HCT116 (cell line): ENCODE measurements around the gene TOP1. TPM values are rescaled to one million over a fixed set of nuclear protein-coding genes. Genes with fewer than 3 reads are reported as not detected.

Source experiments
- ATAC-seq: fragments of 200-7000 bp; cut with Tn5 transposase; 2 replicates; pipeline ENCODE4 v1.9.1; 2020; ENCODE audit warnings: mild to moderate bottlenecking, moderate library complexity
- BruUV-seq: library from RNA; stranded (reverse); fragments of 400-500 nt; replicated peaks from 2 replicates; lab custom pipeline; 2021; lab: Mats Ljungman, UMichigan
- CTCF ChIA-PET: fragments of 300-600 bp; sonication (Branson Sonifier 250); formaldehyde crosslinking; loops from one replicate; lab custom pipeline; 2021; ENCODE audit warnings: antibody characterized with exemption; lab: Charles Lee
- POLR2A ChIA-PET: fragments of 300-600, 350-600 bp; sonication (Branson Sonifier 250); formaldehyde crosslinking; loops from one replicate; lab custom pipeline; 2021; ENCODE audit warnings: antibody characterized with exemption; lab: Charles Lee
- RAD21 ChIA-PET, 2 experiments: fragments of 300-600 bp; sonication (Branson Sonifier 250); formaldehyde crosslinking; loops; one replicate each; lab custom pipeline; 2023; ENCODE audit warnings: low total read pairs in 2 of 2; ENCODE audit not compliant: uncharacterized antibody in 2 of 2, unreplicated experiment in 2 of 2, low non-redundant PET in 1 of 2; lab: Charles Lee
- DNase-seq: peaks from one replicate; pipeline ENCODE4 v3.0.0-alpha.2; 2010; ENCODE audit warnings: low read depth, low spot score
- H2AFZ ChIP-seq: fragments of 200-600 bp; shearing (Covaris generic), sonication (generic); 2 replicates; pipeline ENCODE4 v1.6.1; 2017; ENCODE audit warnings: low read depth, mixed run types, mixed read lengths, antibody characterized with exemption, low read length; ENCODE audit not compliant: poor library complexity, severe bottlenecking
- H3K27ac ChIP-seq: 2 replicates; pipeline ENCODE4 v1.5.1; 2012; ENCODE audit warnings: low read depth, low read length
- H3K27me3 ChIP-seq: fragments of 200-600 bp; sonication (generic); 2 replicates; pipeline ENCODE4 v1.6.1; 2016; ENCODE audit warnings: mixed run types, low read length, mixed read lengths; ENCODE audit not compliant: insufficient read depth
- H3K36me3 ChIP-seq, 2 experiments: fragments of 200-500 bp in 1 of 2; fragments of 200-600 bp in 1 of 2; sonication (Bioruptor generic) in 1 of 2; sonication (generic) in 1 of 2; 2 replicates each; pipeline versions ENCODE4 v1.5.1 to v1.6.1; 2014 to 2016; ENCODE audit warnings: low read length in 2 of 2, inconsistent platforms in 1 of 2, mixed read lengths in 1 of 2, mixed run types in 1 of 2; ENCODE audit not compliant: insufficient read depth in 2 of 2, control insufficient read depth in 1 of 2
- H3K4me1 ChIP-seq, 2 experiments: fragments of 200-600 bp in 1 of 2; sonication (generic) in 1 of 2; 2 replicates each; pipeline versions ENCODE4 v1.5.1 to v1.6.1; 2012 to 2017; ENCODE audit warnings: low read length in 2 of 2, inconsistent platforms in 1 of 2, mild to moderate bottlenecking in 1 of 2, mixed read lengths in 1 of 2, mixed run types in 1 of 2, moderate library complexity in 1 of 2; ENCODE audit not compliant: insufficient read depth in 2 of 2, control insufficient read depth in 1 of 2
- H3K4me2 ChIP-seq: fragments of 200-600 bp; sonication (generic); 2 replicates; pipeline ENCODE4 v1.6.1; 2017; ENCODE audit warnings: mixed run types, low read length, mixed read lengths
- H3K4me3 ChIP-seq, 2 experiments: fragments of 200-600 bp in 1 of 2; sonication (generic) in 1 of 2; replicated peaks in 1 of 2; 2 replicates each; pipeline ENCODE4 v1.5.1; 2011 to 2016; ENCODE audit warnings: low read length in 2 of 2, control low read depth in 1 of 2, low read depth in 1 of 2, mild to moderate bottlenecking in 1 of 2, mixed read lengths in 1 of 2, mixed run types in 1 of 2
- H3K79me2 ChIP-seq: fragments of 200-600 bp; sonication (generic); 2 replicates; pipeline ENCODE4 v1.6.1; 2017; ENCODE audit warnings: mild to moderate bottlenecking, mixed run types, low read length, moderate library complexity, mixed read lengths; ENCODE audit not compliant: insufficient read depth
- H3K9ac ChIP-seq: fragments of 200-600 bp; sonication (generic); 2 replicates; pipeline ENCODE4 v1.6.1; 2016; ENCODE audit warnings: low read length, mixed read lengths
- H3K9me2 ChIP-seq: fragments of 200-600 bp; sonication (generic), shearing (Covaris generic); 2 replicates; pipeline ENCODE4 v1.6.1; 2017; ENCODE audit warnings: mixed run types, mild to moderate bottlenecking, moderate library complexity; ENCODE audit not compliant: insufficient read depth
- H3K9me3 ChIP-seq, 2 experiments: fragments of 200-500 bp in 1 of 2; fragments of 200-600 bp in 1 of 2; sonication (Bioruptor generic) in 1 of 2; sonication (generic) in 1 of 2; 2 replicates each; pipeline ENCODE4 v1.6.1; 2014 to 2017; ENCODE audit warnings: low read length in 2 of 2, mixed read lengths in 2 of 2, inconsistent platforms in 1 of 2, low read depth in 1 of 2, mild to moderate bottlenecking in 1 of 2, mixed run types in 1 of 2, moderate library complexity in 1 of 2; ENCODE audit not compliant: control insufficient read depth in 1 of 2, insufficient read depth in 1 of 2
- H4K20me1 ChIP-seq: fragments of 200-600 bp; sonication (generic), shearing (Covaris generic); 2 replicates; pipeline ENCODE4 v1.6.1; 2017; ENCODE audit warnings: mixed run types, mild to moderate bottlenecking, moderate library complexity; ENCODE audit not compliant: insufficient read depth
- CBX3 ChIP-seq: IDR thresholded peaks from 2 replicates; pipeline ENCODE4 v1.6.1; 2012; ENCODE audit warnings: low read depth
- CEBPB ChIP-seq: IDR thresholded peaks from 2 replicates; pipeline ENCODE4 v1.6.1; 2012; ENCODE audit warnings: low read depth
- CTCF ChIP-seq, 3 experiments: fragments of 200-600 bp in 1 of 3; sonication (generic) in 1 of 3; IDR thresholded peaks in 2 of 3; conservative IDR thresholded peaks in 1 of 3; 2 replicates each; pipeline ENCODE4 v1.5.1; 2012 to 2017; ENCODE audit warnings: low read depth in 2 of 3, low read length in 2 of 3, antibody characterized with exemption in 1 of 3, borderline replicate concordance in 1 of 3, control low read depth in 1 of 3, mild to moderate bottlenecking in 1 of 3, mixed read lengths in 1 of 3, mixed run types in 1 of 3, moderate library complexity in 1 of 3; ENCODE audit not compliant: insufficient read depth in 1 of 3
- EGR1 ChIP-seq: IDR thresholded peaks from 2 replicates; pipeline ENCODE4 v1.6.1; 2012; ENCODE audit warnings: low read depth
- ELF1 ChIP-seq: IDR thresholded peaks from 2 replicates; pipeline ENCODE4 v1.6.1; 2012; ENCODE audit warnings: low read depth, borderline replicate concordance
- EZH2phosphoT487 ChIP-seq: fragments of 200-600 bp; IDR thresholded peaks from 2 replicates; pipeline ENCODE4 v1.6.1; 2018; ENCODE audit warnings: antibody characterized with exemption, borderline replicate concordance
- FOSL1 ChIP-seq: IDR thresholded peaks from 2 replicates; pipeline ENCODE4 v1.6.1; 2012; ENCODE audit warnings: low read depth
- JUND ChIP-seq: IDR thresholded peaks from 2 replicates; pipeline ENCODE4 v1.6.1; 2012
- MAX ChIP-seq: IDR thresholded peaks from 2 replicates; pipeline ENCODE4 v1.6.1; 2012
- POLR2A ChIP-seq: IDR thresholded peaks from 2 replicates; pipeline ENCODE4 v1.7.0; 2011; ENCODE audit warnings: borderline replicate concordance; ENCODE audit not compliant: insufficient read depth, insufficient read length; ENCODE audit errors: extremely low read depth
- POLR2AphosphoS5 ChIP-seq: IDR thresholded peaks from 2 replicates; pipeline ENCODE4 v1.6.1; 2011; ENCODE audit warnings: mild to moderate bottlenecking, low read depth, low read length, moderate library complexity
- REST ChIP-seq: IDR thresholded peaks from 2 replicates; pipeline ENCODE4 v1.6.1; 2012; ENCODE audit warnings: low read depth
- SIN3A ChIP-seq: IDR thresholded peaks from 2 replicates; pipeline ENCODE4 v1.6.1; 2012; ENCODE audit warnings: low read depth
- SP1 ChIP-seq: IDR thresholded peaks from 2 replicates; pipeline ENCODE4 v1.6.1; 2012; ENCODE audit warnings: low read depth
- SRF ChIP-seq: IDR thresholded peaks from 2 replicates; pipeline ENCODE4 v1.6.1; 2012; ENCODE audit warnings: low read depth
- TCF7L2 ChIP-seq: IDR thresholded peaks from 2 replicates; pipeline ENCODE4 v1.7.0; 2011; ENCODE audit warnings: borderline replicate concordance, inconsistent platforms; ENCODE audit not compliant: insufficient read depth, insufficient read length; ENCODE audit errors: extremely low read depth
- ZNF274 ChIP-seq: fragments of 200-500 bp; sonication (Bioruptor generic); IDR thresholded peaks from 2 replicates; pipeline ENCODE4 v1.6.1; 2014; ENCODE audit warnings: mild to moderate bottlenecking, low read depth, low read length, inconsistent platforms
- intact Hi-C: fragments of 100-400 bp; cut with micrococcal nuclease; formaldehyde crosslinking; loops from 2 replicates; pipeline ENCODE4 v1.10.0; 2022
- total RNA-seq: library from RNA; stranded (reverse); gene quantifications from one replicate; pipeline ENCODE4 v1.2.1, GENCODE V29; 2021; ENCODE audit not compliant: unreplicated experiment

TOP1 gene
- total RNA-seq, 1 experiment from 2014 or later: 190 TPM

- DNase-seq: no peak
- H3K27me3 ChIP-seq: no peaks in the 10 kb centered on the region
- H3K36me3 ChIP-seq: peaks cover 5 to 41% of the 10 kb centered on the region in 2 experiments
- no peaks in the 10 kb centered on the region for H3K79me2 ChIP-seq
- no peaks in the 10 kb centered on the region for H3K4me1 ChIP-seq
- TF ChIP-seq SIN3A (no peak), SRF (no peak), EGR1 (no peak), EZH2phosphoT487 (no peak), POLR2AphosphoS5 (no peak), ELF1 (no peak), SP1 (no peak), CBX3 (no peak), CTCF (IDR thresholded peaks at IDR 0.05 in 2 of 3, conservative IDR thresholded peaks at IDR 0.05 in 1 of 3; ENCODE audit: borderline replicate concordance in 1 of 3, insufficient read depth in 1 of 3, low read depth in 2 of 3, low read length in 2 of 3) (no peak), JUND (no peak), CEBPB (no peak), POLR2A (no peak), MAX (no peak), FOSL1 (no peak), ZNF274 (no peak), TCF7L2 (no peak), REST (no peak)
- TF ChIP-seq, all 23 proteins: peak for 0
- Histone ChIP-seq H3K9me3 (no peaks in the 10 kb centered on the region), H3K9me2 (no peaks in the 10 kb centered on the region), H4K20me1 (no peaks in the 10 kb centered on the region), H2AFZ (no peak overlapping the region), H3K4me3 (no peak overlapping the region), H3K4me2 (no peak overlapping the region), H3K27ac (no peak overlapping the region), H3K9ac (no peak overlapping the region)
- RAD21 ChIA-PET: no interaction called here
- CTCF ChIA-PET: interaction anchor here (1.6 kb wide), 1 partner anchor 173 kb away, joined by 3 read pairs; the partner anchor contains the start of gene LPIN3
- intact Hi-C loops: no loop called here
- no peak for ATAC-seq
- POLR2A ChIA-PET: interaction anchor here (0.6 kb wide), 1 partner anchor 204 kb away, joined by 3 read pairs; no protein-coding TSS in a partner anchor
- no TSS peak for BruUV-seq
Measured at GRCh38 chr20:41167118-41167470, 138.5 kb downstream of the TOP1 start.
